ENCODE results near the gene RFNG.

Gene RFNG

DNA sequence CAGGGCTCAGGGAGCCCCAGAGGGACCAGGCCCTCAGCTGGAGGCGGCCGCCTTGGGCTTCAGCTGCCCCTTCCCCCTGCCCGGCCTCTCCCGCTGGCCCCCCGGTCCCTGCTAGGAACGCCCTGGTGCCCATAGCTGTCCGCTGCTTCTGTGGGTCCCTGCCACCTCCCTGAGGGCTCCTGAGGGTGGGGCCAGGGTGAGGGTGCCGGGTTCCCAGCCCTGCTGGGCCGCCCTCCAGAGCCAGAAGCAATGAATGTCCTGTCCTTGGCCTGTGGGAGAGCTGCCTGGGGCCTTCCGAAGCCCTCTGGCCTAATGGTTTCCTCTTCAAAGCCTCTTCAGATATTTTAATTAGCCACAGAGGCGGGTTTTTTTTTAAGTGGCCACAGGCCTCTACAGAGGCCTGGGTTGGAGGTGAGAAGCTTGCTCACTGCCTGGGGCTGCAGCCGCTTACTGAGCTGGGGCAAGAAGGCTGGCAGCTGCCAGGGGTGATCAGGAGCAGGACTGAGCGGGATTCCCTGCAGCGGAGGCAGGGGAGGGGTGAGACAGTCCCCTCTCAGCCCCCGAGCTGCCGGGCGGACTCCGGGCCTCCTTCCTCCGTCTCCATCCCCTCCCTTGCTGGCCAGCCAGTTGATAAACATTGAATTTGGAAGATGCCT, 38.8 kb downstream of the RFNG start:
- DNase-seq = no peak

DNA sequence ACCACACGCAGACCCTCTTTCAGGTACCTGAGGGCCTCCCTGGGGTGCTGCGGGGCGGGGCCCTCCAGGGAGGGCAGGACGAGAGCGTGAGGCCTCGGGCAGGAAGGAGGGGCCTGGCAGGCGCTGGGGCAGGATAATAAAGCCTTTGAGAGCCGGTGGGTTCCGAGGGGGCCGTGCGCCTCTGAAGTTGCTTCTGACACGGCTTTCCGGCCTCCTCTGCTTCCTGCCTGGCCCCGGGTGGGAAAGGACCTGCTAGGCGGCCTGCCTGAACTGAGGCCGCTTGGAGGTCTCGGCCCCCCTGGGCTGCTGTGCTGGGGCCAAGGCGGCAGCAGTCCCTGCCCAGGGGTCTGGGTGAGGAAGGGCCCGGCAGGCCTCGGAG, 39.4 kb downstream of the RFNG start:
- DNase-seq = no peak

DNA sequence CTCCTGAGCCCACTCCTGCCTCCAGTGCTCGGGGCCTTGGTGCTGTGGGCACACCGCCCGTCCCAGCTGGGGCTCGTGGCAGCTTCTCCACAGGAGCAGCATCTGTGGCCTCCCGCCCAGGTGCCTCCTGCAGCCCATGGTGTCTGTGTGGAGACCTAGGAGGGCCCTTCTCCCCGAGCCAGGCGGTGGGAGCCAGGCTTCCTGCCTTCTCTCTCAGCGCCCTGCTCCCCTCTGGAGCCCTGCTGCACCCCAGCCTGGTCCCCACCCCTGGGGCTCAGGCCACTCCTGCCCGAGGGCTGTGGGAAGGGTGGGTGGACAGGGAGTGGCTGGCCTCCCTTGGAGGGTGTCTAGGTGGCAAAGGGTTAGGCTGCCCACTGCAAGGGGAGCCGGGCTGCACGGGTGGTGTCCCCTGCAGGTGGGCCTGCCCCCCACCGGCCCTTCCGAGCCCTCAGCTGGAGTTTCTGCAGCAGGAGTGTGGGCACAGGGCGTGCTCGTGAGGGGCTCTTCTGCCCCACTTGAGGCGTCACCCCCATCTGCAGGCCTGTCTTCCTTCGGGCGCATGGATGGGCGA, 39.9 kb downstream of the RFNG start:
- DNase-seq = no peak

DNA sequence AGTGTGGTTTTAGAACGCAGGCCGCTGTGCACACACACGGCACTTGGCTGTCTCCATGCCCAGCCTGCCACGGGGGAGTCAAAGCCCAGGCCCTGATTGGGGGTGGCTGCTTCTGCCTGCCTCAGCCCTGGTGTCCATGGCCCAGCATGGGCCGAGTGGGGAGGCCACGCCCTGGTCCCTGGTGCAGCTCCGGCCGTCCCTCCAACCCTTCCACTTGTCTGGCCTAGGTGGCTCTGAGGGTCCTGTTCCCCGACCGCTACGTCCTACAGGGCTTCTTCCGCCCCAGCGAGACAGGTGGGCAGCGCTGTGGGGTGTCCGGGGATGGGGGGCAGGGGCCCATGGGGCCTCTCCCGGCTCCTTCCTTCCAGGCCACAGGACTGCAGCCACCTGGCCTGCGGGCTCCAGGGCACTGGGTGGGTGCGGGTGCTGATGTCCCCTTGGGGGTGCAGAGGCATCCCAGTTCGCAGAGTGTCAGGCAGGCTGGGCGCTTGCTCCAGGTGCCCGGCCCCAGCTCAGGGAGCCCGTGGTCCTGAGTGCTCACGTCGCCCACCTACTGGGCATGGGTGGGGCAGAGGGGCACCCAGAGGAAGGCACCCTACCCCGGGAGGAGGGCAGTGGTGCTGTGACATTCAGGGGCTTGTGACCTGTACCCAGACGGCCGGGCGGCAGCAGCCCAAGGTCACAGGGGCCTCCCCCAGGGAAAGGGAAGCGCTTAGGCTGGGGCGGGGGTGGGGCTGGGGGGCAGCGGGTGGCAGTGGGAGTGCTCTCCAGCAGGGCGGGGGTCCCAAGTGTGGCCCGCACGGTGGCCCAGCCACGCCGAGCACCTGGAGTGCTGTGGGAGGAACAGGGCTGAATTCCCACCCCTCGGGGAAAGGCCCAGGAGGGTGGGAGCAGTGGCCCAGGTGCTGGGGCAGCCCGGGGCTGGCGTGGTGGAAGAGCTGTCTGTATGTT, 40.8 kb downstream of the RFNG start:
- DNase-seq = no peak

DNA sequence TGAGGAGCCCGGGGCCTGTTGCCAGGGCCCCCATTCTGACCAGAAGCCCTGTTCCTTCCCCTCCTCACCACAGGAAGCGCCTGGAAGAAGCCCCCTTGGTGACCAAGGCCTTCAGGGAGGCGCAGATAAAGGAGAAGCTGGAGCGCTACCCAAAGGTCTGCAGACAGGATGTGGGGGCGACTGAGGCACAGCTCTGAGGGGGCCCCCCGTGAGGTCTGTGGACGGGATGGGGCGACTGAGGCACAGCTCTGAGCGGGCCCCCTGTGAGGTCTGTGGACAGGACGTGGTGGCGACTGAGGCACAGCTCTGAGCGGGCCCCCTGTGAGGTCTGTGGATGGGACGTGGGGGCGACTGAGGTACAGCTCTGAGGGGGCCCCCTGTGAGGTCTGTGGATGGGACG, 42.2 kb downstream of the RFNG start:
- no peak for DNase-seq

DNA sequence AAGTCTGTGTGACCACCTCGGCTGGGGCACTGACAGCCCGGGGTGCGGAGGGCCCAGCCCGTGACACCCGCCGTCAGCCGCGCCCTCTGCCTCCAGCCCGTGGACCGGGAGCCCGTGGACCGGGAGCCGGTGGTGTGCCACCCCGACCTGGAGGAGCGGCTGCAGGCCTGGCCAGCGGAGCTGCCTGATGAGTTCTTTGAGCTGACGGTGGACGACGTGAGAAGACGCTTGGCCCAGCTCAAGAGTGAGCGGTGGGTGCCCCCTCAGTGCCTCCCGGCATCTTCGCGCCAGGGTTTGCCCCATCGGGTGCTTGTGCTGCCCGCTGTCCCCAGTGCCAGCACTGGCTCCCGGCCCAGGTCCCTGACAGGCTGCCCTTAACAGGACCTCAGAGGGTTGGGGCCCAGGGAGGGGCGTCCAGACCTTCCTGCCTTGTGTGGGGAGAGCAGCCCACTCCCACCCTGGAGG, 42.6 kb downstream of the RFNG start:
- DNase-seq = no peak

DNA sequence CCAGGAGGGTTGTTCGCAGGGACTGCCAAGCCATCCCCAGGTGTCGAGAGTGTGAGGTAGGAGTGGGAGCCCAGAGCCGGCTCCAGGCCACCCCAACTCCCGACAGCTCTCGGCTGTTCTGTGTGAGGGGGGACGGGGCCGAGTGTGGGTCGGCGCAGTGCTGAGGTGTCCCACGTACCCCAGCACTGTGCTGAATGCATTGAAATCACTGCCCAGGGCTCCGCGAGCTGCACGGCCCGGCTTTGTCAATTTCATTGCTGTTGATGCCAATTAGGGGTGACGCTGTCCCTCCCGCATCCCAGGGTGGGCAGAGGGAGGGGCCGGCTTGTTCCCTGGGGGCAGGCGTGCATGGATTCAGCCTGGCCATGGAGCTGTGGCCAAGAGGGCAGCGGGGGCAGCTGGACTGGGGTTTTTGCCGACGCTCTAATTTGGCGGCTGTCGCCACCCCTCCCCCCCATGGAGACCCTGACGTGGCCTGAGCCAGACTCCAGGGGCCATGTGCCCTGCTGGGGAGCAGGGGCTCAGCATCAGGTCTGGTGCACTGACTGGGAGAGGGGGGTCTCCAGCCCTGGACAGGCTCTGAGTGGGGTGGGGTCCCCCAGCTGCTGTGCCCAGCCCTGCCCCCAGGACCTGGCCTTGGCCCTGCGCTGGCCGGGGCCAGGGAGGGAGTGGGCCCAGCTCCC, 43.2 kb downstream of the RFNG start:
- DNase-seq = no peak

DNA sequence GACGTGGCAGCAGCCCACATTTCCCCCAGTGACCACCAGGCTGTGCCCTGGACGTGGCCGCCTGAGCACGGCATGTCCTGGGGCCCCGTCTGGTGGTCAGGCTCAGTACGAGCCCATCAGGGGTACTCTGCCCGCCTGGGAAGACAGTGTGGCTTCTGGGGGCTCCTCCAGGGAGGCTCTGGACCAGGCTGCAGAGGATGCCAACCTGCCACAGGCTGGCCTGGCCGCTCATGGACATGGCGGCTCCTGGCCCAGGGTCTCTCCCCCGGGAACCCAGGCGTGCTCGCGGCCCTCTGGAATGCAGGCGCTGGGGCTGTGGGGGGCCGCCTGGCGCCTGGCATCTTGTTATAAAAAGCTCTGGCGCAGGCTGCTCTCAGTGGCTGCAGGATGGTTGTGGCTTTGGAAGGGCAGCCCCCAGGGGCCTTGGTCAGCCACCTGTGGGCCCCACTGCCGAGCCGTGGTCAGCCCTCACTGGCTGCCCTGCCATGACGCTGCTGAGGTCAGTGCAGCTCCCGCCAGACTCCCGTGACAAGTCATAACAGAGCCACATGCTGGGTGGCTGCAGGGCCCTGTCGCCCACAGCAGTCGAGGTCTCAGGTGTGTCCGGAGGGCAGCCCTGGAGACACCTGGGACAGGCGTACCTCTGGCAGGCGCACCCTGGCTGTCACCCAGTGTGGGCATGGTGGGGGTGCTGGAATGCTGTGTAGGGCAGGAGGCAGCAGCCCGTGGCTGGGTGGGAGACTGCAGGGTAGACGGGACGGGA, 43.9 kb downstream of the RFNG start:
- DNase-seq = no peak

DNA sequence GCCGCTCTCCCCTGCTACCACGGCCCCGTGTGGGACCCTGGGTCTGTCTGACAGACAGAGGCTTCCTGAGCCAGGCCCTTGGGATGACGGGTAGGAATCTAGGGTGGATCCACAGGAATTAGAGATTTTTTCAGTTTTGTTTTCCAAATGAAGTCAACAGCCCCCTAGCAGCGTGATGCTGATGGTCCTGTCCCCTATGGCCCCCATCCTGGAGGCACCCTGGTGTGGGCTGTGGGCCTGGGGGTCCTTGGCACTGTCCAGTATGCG, 44.5 kb downstream of the RFNG start:
- no peak for DNase-seq

DNA sequence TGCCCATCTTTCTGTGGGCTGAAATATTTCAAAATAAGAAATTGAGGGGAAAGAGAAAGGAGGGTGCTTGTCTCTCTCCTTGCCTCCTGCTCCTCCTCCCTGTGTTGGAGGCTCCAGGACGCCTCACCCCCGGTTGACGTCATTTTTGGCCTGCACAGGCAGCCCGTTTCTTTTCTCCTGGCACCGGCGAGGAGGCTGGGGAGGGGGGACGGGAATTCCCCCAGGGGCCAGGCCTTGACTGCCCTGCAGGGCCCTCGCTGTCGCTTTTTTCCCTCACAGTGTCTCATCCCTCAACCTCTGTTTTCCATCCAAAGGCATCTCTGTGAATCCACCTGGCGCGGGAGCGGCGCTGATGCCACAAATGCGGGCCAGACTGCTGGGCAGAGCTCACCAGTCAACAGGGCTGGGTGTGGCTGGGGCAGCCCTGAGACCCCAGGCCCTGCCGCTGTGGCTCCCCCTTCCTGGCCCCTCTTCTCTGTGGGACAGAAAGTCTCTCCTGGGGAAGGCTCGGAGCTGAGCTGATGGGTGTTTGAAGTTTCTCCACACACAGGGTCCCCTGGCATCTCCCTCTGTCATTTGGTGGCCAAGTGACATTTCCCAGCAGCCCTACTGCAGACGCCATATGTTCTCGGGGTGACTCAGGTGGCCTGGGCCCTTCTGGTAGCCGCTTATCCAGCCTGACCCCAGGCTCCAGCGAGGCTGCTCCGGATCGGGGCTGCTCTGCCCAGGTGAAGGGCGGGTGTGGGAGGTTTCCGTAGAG, 45.0 kb downstream of the RFNG start:
- DNase-seq = no peak

DNA sequence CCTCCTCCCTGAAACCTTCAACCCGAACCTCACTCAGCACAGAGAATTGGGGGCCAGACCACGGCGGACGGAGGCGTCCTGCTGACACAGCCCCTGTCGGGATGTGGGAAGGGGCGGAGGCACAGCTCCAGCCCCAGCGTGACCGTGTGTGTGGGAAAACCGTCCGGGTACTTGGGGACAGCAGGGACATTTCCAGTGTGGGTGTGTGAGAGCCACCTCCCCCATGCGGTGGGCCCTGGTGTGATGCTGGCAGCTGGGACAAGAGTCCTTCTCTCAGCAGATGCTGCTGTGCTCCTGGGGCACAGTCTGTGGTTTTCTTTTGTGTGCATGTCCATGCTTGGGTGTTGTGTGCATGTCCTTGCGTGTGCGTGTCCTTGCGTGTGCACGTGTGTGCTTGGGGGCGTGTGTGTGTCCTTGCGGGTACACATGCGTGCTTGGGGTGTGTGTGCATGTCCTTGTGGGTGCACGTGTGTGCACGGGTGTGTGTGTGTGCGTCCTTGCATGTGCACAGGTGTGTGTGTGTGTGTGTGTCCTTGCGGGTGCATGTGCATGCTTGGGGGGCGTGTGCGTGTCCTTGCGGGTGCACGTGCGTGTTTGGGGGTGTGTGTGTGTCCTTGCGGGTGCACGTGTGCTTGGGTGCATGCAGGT, 45.8 kb downstream of the RFNG start:
- DNase-seq = no peak

DNA sequence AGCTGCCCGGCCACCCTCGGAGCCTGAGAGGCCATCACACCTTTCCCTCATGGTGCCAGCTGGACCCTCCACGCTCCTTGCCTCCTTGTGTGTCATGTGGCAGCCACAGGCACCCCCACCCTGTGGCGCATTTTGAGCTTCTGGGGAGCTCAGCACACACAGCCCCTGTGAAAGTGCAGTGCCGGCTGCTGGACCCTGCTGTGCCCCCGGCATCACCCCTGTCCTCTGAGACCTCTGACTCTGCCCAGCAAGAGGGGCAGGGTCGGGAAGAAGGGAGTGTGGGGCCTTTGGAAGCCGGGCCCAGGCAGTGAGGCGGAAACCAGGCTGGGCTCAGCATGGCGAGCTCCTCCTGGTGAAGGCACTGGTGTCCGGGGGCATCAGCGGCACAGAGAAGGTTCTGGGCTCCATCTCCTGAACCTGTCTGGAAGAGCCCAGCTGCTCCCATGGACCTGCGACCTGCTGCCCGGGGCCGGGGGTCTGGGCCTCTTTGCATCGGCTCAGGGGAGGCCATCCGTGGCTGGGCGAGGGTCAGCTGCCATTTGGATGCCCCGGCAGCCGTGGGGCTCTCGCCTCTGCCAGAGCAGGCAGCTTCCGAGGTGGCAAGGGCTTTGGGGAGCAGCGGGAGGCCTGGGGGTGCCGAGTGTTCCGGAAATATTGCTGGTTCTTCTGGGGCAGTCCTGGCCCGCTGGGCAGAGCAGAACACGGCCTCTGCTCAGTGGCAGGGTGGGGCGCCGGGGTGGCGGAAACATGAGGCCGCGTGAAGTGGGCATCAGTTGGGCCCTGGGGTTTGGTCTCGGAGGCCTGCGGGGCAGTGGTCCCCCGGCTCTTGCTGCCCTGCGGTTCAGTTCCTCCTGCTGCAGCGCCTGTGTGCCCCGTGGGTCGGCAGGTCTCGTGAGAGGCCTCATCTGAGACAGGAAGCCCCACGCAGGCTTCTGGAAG, 46.8 kb downstream of the RFNG start:
- DNase-seq = no peak

DNA sequence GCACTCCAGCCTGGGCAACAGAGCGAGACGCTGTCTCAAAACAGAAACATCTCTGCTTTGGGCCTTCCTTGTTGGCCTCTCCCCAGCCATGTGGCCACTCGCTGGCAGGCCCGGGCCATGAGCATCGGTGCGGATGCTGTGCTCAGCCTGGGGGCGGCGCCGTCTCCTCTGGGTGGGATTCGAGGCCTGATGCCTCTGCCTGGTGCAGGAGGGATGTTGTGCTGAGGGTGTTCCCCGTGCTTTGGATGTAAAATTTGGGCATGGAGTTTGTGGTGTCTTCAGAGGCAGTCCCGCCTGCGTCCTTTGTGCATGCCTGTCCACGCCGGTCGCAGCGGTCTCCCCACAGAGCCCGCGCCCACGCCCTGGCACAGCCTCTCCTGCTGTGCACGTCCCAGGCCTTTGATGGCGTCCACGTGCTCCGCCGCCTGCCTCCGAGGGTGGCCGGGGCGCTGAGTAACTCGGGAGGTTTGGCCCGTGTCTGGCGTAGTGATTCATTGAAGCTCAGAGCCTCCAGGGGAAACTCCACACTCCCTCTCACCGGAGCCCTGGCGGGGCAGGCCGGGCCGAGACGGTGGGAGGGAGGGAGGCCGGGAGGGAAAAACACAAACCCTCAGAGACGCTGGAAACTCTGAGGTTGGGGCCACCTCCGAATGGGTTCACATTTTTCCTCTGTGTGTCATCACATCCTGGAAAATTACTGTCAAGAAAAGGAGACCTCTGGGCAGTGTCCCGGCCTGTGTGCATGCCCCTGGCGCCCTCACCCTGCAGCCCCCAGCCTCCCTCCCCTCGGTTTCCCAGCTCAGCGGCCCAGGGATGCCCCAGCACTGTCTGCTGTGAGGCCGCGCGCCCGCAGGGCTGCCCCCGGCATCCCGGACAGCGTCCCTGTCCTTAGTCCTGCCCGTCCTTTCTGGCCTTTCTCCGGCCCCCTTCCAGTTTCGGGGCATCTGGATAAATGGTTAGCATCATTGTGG, 47.9 kb downstream of the RFNG start:
- no peak for DNase-seq

DNA sequence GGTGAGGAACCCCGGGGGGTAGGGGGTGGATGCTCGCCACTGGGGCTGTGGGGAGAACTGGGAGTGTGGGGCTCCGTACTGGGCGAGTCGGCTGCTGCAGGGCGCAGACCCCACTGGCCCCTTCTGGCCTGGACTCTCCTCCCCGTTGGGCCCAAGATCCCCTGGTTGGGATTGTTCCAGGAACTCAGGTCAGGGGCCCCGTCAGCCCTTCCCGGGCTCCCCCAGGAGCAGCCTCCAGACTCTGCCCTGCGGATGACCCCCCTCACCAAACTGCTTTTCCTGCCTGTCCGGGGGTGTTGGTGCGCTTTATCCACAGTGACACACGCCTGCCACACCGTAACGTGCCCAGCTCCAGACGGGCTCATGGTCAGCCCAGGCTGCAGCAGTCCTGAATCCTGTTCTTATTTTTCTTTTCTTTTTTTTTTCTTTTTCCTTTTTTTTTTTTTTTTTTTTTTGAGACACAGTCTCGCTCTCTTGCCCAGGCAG, 50.0 kb downstream of the RFNG start:
- no peak for DNase-seq

DNA sequence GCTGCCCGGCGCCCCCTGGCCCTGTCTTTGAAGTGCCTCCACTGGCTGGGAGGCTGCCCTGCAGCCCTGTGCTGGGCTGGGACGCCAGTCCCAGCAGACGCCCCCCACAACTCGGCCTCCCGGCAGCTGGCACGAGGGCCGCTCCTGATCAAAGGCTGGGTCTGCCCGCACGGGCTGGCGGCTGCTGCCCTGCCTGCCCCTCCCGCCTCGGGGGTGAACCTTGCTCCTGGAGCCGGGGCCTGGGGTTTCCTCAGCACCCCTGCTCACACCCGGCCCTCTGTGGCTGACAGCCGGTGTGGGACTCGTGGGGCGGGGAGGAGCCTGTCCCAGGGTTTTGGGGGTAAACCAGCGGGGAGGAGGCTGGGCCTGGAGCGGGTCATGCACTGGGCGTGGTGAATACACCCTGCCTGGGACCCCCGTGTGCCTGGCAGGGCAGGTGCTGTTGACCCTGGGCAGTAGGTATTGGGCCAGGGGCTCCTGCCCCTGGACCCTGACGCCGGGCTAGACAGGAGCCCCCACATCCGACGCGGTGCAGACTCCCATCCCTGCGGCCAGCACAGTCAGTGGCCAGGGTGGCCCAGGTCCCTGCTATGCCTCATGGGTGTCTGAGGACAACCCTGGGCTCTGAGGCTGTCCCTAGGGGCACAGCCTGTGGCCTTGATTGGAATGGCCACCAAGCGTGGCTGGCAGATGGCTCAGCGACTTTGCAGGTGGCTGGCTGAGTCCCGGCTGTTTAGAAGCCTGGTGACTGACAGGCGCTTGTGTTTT, 50.6 kb downstream of the RFNG start:
- no peak for DNase-seq

DNA sequence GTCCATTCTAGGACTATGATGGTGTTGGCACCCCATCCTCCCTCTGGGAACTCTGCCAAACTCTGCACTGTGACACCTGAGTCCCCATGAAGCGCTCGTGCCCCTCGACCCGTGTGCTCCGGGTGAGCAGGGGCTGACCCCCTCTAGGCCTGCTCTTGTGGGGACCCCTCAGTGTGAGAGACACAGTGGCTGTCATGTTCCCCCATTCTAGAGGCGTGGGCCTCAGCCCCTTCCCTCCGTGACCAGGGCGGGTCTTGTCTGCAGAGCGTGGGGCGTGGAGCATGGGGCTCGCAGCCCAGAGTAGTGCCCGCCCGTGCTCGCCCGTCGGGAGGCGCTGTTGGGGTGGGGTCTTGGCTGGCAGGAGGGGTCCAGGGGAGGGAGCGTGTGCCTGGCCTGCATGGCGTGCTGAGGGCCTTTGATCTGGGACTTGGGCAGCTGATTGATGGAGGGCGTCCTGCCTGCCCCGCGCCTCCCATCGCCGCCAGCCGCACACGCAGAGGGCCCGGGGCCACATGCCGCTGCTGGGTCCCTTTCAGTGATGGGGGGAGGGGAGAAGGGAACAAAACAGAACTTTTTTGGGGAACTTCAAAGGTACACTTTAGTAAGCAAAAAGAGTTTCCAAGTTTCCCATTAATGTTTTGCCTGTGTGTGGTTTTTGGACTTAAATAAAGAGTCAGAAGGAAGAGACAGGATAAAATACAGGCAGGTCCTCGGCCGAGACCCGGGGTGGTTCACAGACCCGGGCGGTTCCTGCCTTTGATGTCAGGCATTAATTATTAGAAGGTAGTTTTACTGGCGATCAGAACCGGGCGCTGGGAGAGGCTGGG, 51.4 kb downstream of the RFNG start:
- DNase-seq = no peak

DNA sequence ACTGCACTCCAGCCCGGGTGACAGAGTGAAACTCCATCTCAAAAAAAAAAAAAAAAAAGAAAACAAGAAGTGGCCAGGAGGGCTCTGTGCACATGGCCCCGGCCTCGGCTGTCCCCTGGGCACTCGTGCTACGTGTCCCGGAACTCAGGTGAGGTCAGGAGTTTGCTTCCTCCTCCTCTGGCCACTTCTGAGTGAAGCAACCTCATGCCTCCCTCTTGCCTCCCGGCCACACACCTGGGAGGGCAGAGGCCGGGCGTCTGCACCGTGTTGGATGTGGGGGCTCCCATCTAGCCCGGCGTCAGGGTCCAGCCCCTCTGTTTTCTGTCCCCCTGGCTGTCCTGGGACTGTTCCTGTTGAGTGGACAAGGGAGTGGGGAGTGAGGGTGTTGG, 52.0 kb downstream of the RFNG start:
- DNase-seq = no peak

Data from NCI-H1092 (cell line).